ENCODE data around the gene GYS2.

Gene GYS2

GRCh38 chr12:21558100-21558679, 46.5 kb downstream of the GYS2 start:
- Histone ChIP-seq H3K4me1 (ENCODE audit: control insufficient read depth, insufficient read depth, low read length) (no peaks in the 10 kb centered on the region), H3K27me3 (ENCODE audit: control insufficient read depth, insufficient read depth, low read length) (no peaks in the 10 kb centered on the region), H3K36me3 (ENCODE audit: control insufficient read depth, insufficient read depth, low read length) (no peaks in the 10 kb centered on the region), H3K27ac (ENCODE audit: low read length) (no peak overlapping the region), H3K4me3 (ENCODE audit: low read length) (no peak overlapping the region), H3K9me3 (ENCODE audit: control insufficient read depth, insufficient read depth, low read length) (no peaks in the 10 kb centered on the region)
- no peak for DNase-seq (ENCODE audit: low read depth, low spot score)
- WGBS (ENCODE audit: insufficient coverage, insufficient read length) = no CpG with 5 or more reads among the region's 9 CpGs

- H3K4me3 ChIP-seq (ENCODE audit: low read length) = no peak overlapping the region
- H3K36me3 ChIP-seq (ENCODE audit: control insufficient read depth, insufficient read depth, low read length) = no peaks in the 10 kb centered on the region
- no peaks in the 10 kb centered on the region for H3K4me1 ChIP-seq (ENCODE audit: control insufficient read depth, insufficient read depth, low read length)
- DNase-seq (ENCODE audit: low read depth, low spot score) = no peak
- no peak overlapping the region for H3K27ac ChIP-seq (ENCODE audit: low read length)
- no peaks in the 10 kb centered on the region for H3K9me3 ChIP-seq (ENCODE audit: control insufficient read depth, insufficient read depth, low read length)
- H3K27me3 ChIP-seq (ENCODE audit: control insufficient read depth, insufficient read depth, low read length) = no peaks in the 10 kb centered on the region
These were observed 51.3 kb downstream of the GYS2 start for GRCh38 chr12:21553329-21553675.

- Histone ChIP-seq H3K4me3 (ENCODE audit: low read length) (no peak overlapping the region), H3K27me3 (ENCODE audit: control insufficient read depth, insufficient read depth, low read length) (no peaks in the 10 kb centered on the region), H3K4me1 (ENCODE audit: control insufficient read depth, insufficient read depth, low read length) (no peaks in the 10 kb centered on the region), H3K27ac (ENCODE audit: low read length) (no peak overlapping the region), H3K9me3 (ENCODE audit: control insufficient read depth, insufficient read depth, low read length) (no peaks in the 10 kb centered on the region), H3K36me3 (ENCODE audit: control insufficient read depth, insufficient read depth, low read length) (no peaks in the 10 kb centered on the region)
- DNase-seq (ENCODE audit: low read depth, low spot score) = no peak
- 100% methylated on average over 2 of the region's 6 CpGs for WGBS (ENCODE audit: insufficient coverage, insufficient read length)
These were observed 51.9 kb downstream of the GYS2 start for GRCh38 chr12:21552635-21553328.

GRCh38 chr12:21551841-21552465, 52.7 kb downstream of the GYS2 start:
- no peak overlapping the region for H3K27ac ChIP-seq (ENCODE audit: low read length)
- no peaks in the 10 kb centered on the region for H3K27me3 ChIP-seq (ENCODE audit: control insufficient read depth, insufficient read depth, low read length)
- H3K4me3 ChIP-seq (ENCODE audit: low read length) = no peak overlapping the region
- WGBS (ENCODE audit: insufficient coverage, insufficient read length) = no CpG with 5 or more reads among the region's 4 CpGs
- no peaks in the 10 kb centered on the region for H3K9me3 ChIP-seq (ENCODE audit: control insufficient read depth, insufficient read depth, low read length)
- no peak for DNase-seq (ENCODE audit: low read depth, low spot score)
- no peaks in the 10 kb centered on the region for H3K36me3 ChIP-seq (ENCODE audit: control insufficient read depth, insufficient read depth, low read length)
- H3K4me1 ChIP-seq (ENCODE audit: control insufficient read depth, insufficient read depth, low read length) = no peaks in the 10 kb centered on the region

- no peaks in the 10 kb centered on the region for H3K27me3 ChIP-seq (ENCODE audit: control insufficient read depth, insufficient read depth, low read length)
- H3K4me3 ChIP-seq (ENCODE audit: low read length) = no peak overlapping the region
- H3K36me3 ChIP-seq (ENCODE audit: control insufficient read depth, insufficient read depth, low read length) = no peaks in the 10 kb centered on the region
- no peak overlapping the region for H3K27ac ChIP-seq (ENCODE audit: low read length)
- H3K4me1 ChIP-seq (ENCODE audit: control insufficient read depth, insufficient read depth, low read length) = no peaks in the 10 kb centered on the region
- no peaks in the 10 kb centered on the region for H3K9me3 ChIP-seq (ENCODE audit: control insufficient read depth, insufficient read depth, low read length)
- WGBS (ENCODE audit: insufficient coverage, insufficient read length) = no CpG with 5 or more reads among the region's 1 CpG
- DNase-seq (ENCODE audit: low read depth, low spot score) = no peak
These were observed 57.2 kb downstream of the GYS2 start for GRCh38 chr12:21547437-21547836.

GRCh38 chr12:21546716-21547115, 57.9 kb downstream of the GYS2 start:
- no peaks in the 10 kb centered on the region for H3K9me3 ChIP-seq (ENCODE audit: control insufficient read depth, insufficient read depth, low read length)
- no peaks in the 10 kb centered on the region for H3K4me1 ChIP-seq (ENCODE audit: control insufficient read depth, insufficient read depth, low read length)
- H3K27me3 ChIP-seq (ENCODE audit: control insufficient read depth, insufficient read depth, low read length) = no peaks in the 10 kb centered on the region
- no peak overlapping the region for H3K4me3 ChIP-seq (ENCODE audit: low read length)
- no peaks in the 10 kb centered on the region for H3K36me3 ChIP-seq (ENCODE audit: control insufficient read depth, insufficient read depth, low read length)
- no CpG with 5 or more reads among the region's 1 CpG for WGBS (ENCODE audit: insufficient coverage, insufficient read length)
- no peak overlapping the region for H3K27ac ChIP-seq (ENCODE audit: low read length)
- DNase-seq (ENCODE audit: low read depth, low spot score) = no peak

- no peak overlapping the region for H3K27ac ChIP-seq (ENCODE audit: low read length)
- WGBS (ENCODE audit: insufficient coverage, insufficient read length) = no CpG with 5 or more reads among the region's 2 CpGs
- H3K4me3 ChIP-seq (ENCODE audit: low read length) = no peak overlapping the region
- no peak for DNase-seq (ENCODE audit: low read depth, low spot score)
- H3K9me3 ChIP-seq (ENCODE audit: control insufficient read depth, insufficient read depth, low read length) = no peaks in the 10 kb centered on the region
- no peaks in the 10 kb centered on the region for H3K4me1 ChIP-seq (ENCODE audit: control insufficient read depth, insufficient read depth, low read length)
- no peaks in the 10 kb centered on the region for H3K27me3 ChIP-seq (ENCODE audit: control insufficient read depth, insufficient read depth, low read length)
- no peaks in the 10 kb centered on the region for H3K36me3 ChIP-seq (ENCODE audit: control insufficient read depth, insufficient read depth, low read length)
These were observed 59.1 kb downstream of the GYS2 start for GRCh38 chr12:21545557-21545956.

GRCh38 chr12:21543151-21543550, 61.5 kb downstream of the GYS2 start:
- H3K4me3 ChIP-seq (ENCODE audit: low read length) = no peak overlapping the region
- no peaks in the 10 kb centered on the region for H3K9me3 ChIP-seq (ENCODE audit: control insufficient read depth, insufficient read depth, low read length)
- DNase-seq (ENCODE audit: low read depth, low spot score) = no peak
- H3K4me1 ChIP-seq (ENCODE audit: control insufficient read depth, insufficient read depth, low read length) = no peaks in the 10 kb centered on the region
- H3K27ac ChIP-seq (ENCODE audit: low read length) = no peak overlapping the region
- H3K36me3 ChIP-seq (ENCODE audit: control insufficient read depth, insufficient read depth, low read length) = no peaks in the 10 kb centered on the region
- no peaks in the 10 kb centered on the region for H3K27me3 ChIP-seq (ENCODE audit: control insufficient read depth, insufficient read depth, low read length)

- Histone ChIP-seq H3K36me3 (ENCODE audit: control insufficient read depth, insufficient read depth, low read length) (no peaks in the 10 kb centered on the region), H3K27me3 (ENCODE audit: control insufficient read depth, insufficient read depth, low read length) (no peaks in the 10 kb centered on the region)
- WGBS (ENCODE audit: insufficient coverage, insufficient read length) = no CpG with 5 or more reads among the region's 5 CpGs
These were observed 62.2 kb downstream of the GYS2 start for GRCh38 chr12:21542403-21542802.

GRCh38 chr12:21541773-21542172, 62.9 kb downstream of the GYS2 start:
- H3K9me3 ChIP-seq (ENCODE audit: control insufficient read depth, insufficient read depth, low read length) = no peaks in the 10 kb centered on the region
- H3K4me1 ChIP-seq (ENCODE audit: control insufficient read depth, insufficient read depth, low read length) = no peaks in the 10 kb centered on the region
- no peaks in the 10 kb centered on the region for H3K27me3 ChIP-seq (ENCODE audit: control insufficient read depth, insufficient read depth, low read length)
- no peak for DNase-seq (ENCODE audit: low read depth, low spot score)
- no peak overlapping the region for H3K27ac ChIP-seq (ENCODE audit: low read length)
- no peaks in the 10 kb centered on the region for H3K36me3 ChIP-seq (ENCODE audit: control insufficient read depth, insufficient read depth, low read length)
- no peak overlapping the region for H3K4me3 ChIP-seq (ENCODE audit: low read length)
- no CpG with 5 or more reads among the region's 6 CpGs for WGBS (ENCODE audit: insufficient coverage, insufficient read length)

More at GRCh38 chr12:21542403-21542802, 62.2 kb downstream of the GYS2 start:
- H3K27ac ChIP-seq (ENCODE audit: low read length) = no peak overlapping the region
- H3K9me3 ChIP-seq (ENCODE audit: control insufficient read depth, insufficient read depth, low read length) = no peaks in the 10 kb centered on the region
- no peaks in the 10 kb centered on the region for H3K4me1 ChIP-seq (ENCODE audit: control insufficient read depth, insufficient read depth, low read length)
- H3K4me3 ChIP-seq (ENCODE audit: low read length) = no peak overlapping the region
- DNase-seq (ENCODE audit: low read depth, low spot score) = no peak

GRCh38 chr12:21539797-21540196, 64.8 kb downstream of the GYS2 start:
- no peaks in the 10 kb centered on the region for H3K9me3 ChIP-seq (ENCODE audit: control insufficient read depth, insufficient read depth, low read length)
- DNase-seq (ENCODE audit: low read depth, low spot score) = no peak
- H3K27me3 ChIP-seq (ENCODE audit: control insufficient read depth, insufficient read depth, low read length) = no peaks in the 10 kb centered on the region
- H3K4me3 ChIP-seq (ENCODE audit: low read length) = no peak overlapping the region
- H3K27ac ChIP-seq (ENCODE audit: low read length) = no peak overlapping the region
- H3K4me1 ChIP-seq (ENCODE audit: control insufficient read depth, insufficient read depth, low read length) = no peaks in the 10 kb centered on the region
- no peaks in the 10 kb centered on the region for H3K36me3 ChIP-seq (ENCODE audit: control insufficient read depth, insufficient read depth, low read length)

Measured in iPS DF 6.9 (cell line).